GM12878 (cell line): ENCODE data around the gene ADRB1. TPM values are rescaled to one million over a fixed set of nuclear protein-coding genes. Genes with fewer than 3 reads are reported as not detected.

Source experiments
- ATAC-seq: fragments of 200-7000 bp; cut with Tn5 transposase; 3 replicates; pipeline ENCODE4 v1.9.1; 2020; ENCODE audit warnings: mild to moderate bottlenecking, moderate library complexity
- BruUV-seq: library from RNA; stranded (reverse); fragments of 400-500 nt; replicated peaks from 2 replicates; lab custom pipeline; 2021; lab: Mats Ljungman, UMichigan
- CTCF ChIA-PET: fragments of 300-600 bp; sonication (Branson Sonifier 250); formaldehyde crosslinking; extraction: SDS; loops from one replicate; lab custom pipeline; 2021; ENCODE audit warnings: inconsistent platforms; lab: Yijun Ruan, JAX
- POLR2A ChIA-PET: fragments of 350-600 bp; formaldehyde crosslinking; extraction: SDS; loops from one replicate; lab custom pipeline; 2021; ENCODE audit warnings: inconsistent platforms; lab: Charles Lee
- RAD21 ChIA-PET: fragments of 300-600 bp; sonication (Branson Sonifier 250); formaldehyde crosslinking; loops from one replicate; lab custom pipeline; 2023; ENCODE audit warnings: antibody characterized with exemption; ENCODE audit not compliant: unreplicated experiment; lab: Charles Lee
- SMC1A ChIA-PET: fragments of 300-600 bp; sonication (Branson Sonifier 250); formaldehyde crosslinking; loops from one replicate; lab custom pipeline; 2023; ENCODE audit not compliant: unreplicated experiment, uncharacterized antibody; lab: Charles Lee
- DNase-seq: peaks from one replicate; pipeline ENCODE4 v3.0.0-alpha.2; 2011; ENCODE audit warnings: low read depth, low spot score
- FAIRE-seq: peaks from 3 replicates; lab custom pipeline; 2011; peaks lifted over from hg19 to GRCh38; lab: Jason Lieb, UNC
- H2AFZ ChIP-seq: 2 replicates; pipeline ENCODE4 v1.6.0; 2011; ENCODE audit warnings: low read depth, low read length, control low read depth; ENCODE audit not compliant: control insufficient read depth
- H3K27ac ChIP-seq: 2 replicates; pipeline ENCODE4 v1.5.1; 2011; ENCODE audit warnings: control low read depth; ENCODE audit not compliant: control insufficient read depth, insufficient read depth
- H3K27me3 ChIP-seq, 2 experiments: replicated peaks in 1 of 2; 2 replicates each; pipeline versions ENCODE4 v1.6.0 to v1.6.1; 2011; ENCODE audit warnings: low read length in 1 of 2; ENCODE audit not compliant: control insufficient read depth in 2 of 2, insufficient read depth in 2 of 2
- H3K36me3 ChIP-seq, 2 experiments: 2 replicates each; pipeline ENCODE4 v1.5.1; 2011; ENCODE audit warnings: low read length in 1 of 2; ENCODE audit not compliant: control insufficient read depth in 2 of 2, insufficient read depth in 2 of 2
- H3K4me1 ChIP-seq: 2 replicates; pipeline ENCODE4 v1.6.1; 2011; ENCODE audit warnings: mild to moderate bottlenecking, low read length, moderate library complexity, mixed read lengths; ENCODE audit not compliant: control insufficient read depth, insufficient read depth
- H3K4me2 ChIP-seq: 2 replicates; pipeline ENCODE4 v1.6.0; 2011; ENCODE audit warnings: control low read depth; ENCODE audit not compliant: control insufficient read depth, insufficient read depth
- H3K4me3 ChIP-seq: fragments of 200-600 bp; sonication (generic); 2 replicates; pipeline ENCODE4 v1.5.1; 2016
- H3K79me2 ChIP-seq: 2 replicates; pipeline ENCODE4 v1.6.0; 2011; ENCODE audit warnings: low read length; ENCODE audit not compliant: control insufficient read depth, insufficient read depth
- H3K9ac ChIP-seq: 2 replicates; pipeline ENCODE4 v1.8.0; 2011; ENCODE audit warnings: low read length, control low read depth, mixed read lengths; ENCODE audit not compliant: control insufficient read depth, insufficient read depth
- H3K9me3 ChIP-seq: replicated peaks from 3 replicates; pipeline ENCODE4 v1.5.1; 2011; ENCODE audit warnings: mild to moderate bottlenecking, low read length; ENCODE audit not compliant: control insufficient read depth, insufficient read depth
- H4K20me1 ChIP-seq: 2 replicates; pipeline ENCODE4 v1.6.0; 2011; ENCODE audit not compliant: control insufficient read depth, insufficient read depth
- FOS ChIP-seq: IDR thresholded peaks from 3 replicates; pipeline ENCODE4 v1.6.1; 2011; ENCODE audit warnings: borderline replicate concordance; ENCODE audit not compliant: insufficient read length; ENCODE audit errors: extremely low read depth
- RFX5 ChIP-seq: IDR thresholded peaks from 2 replicates; pipeline ENCODE4 v1.6.1; 2011; ENCODE audit warnings: low read depth, low read length, improper control_type of control experiment
- ZNF217 ChIP-seq: fragments of 450-650 bp; IDR thresholded peaks from 2 replicates; pipeline ENCODE4 v1.6.1; 2017; ENCODE audit warnings: antibody characterized with exemption, mild to moderate bottlenecking
- WGBS: methylation state at CpG from one replicate; pipeline ENCODE4 v1.1.6; 2016; ENCODE audit warnings: low lambda C conversion rate; ENCODE audit not compliant: insufficient replicate concordance, insufficient coverage; ENCODE audit errors: missing lambda C conversion rate; 5-methylcytosine and 5-hydroxymethylcytosine counted together
- in situ Hi-C: fragments of 300-500 bp; cut with MboI; formaldehyde crosslinking; loops from 9 replicates; pipeline ENCODE4 v1.14.3; 2018; ENCODE audit warnings: mixed read lengths
- intact Hi-C: fragments of 100-400 bp; cut with micrococcal nuclease; formaldehyde crosslinking; loops from one replicate; pipeline ENCODE4 v1.14.2; 2022; ENCODE audit not compliant: unreplicated experiment
- polyA plus RNA-seq, 11 experiments: library from polyadenylated mRNA; depleted of rRNA in 4 of 11; unstranded in 6 of 11; stranded (reverse) in 5 of 11; fragments of >200 nt; fragmentation: Nextera tagmentation in 4 of 11; fragmentation: Illumina TruSeq in 1 of 11; extraction: Ambion mirVana in 4 of 11; extraction: Trizol in 1 of 11; gene quantifications; 1 replicate in 1 of 11; 2 replicates in 10 of 11; pipeline versions ENCODE4 v1.2.1 to v1.2.3, GENCODE V29; 2011 to 2016; ENCODE audit warnings: inconsistent platforms in 2 of 11, missing spikeins in 2 of 11, low read depth in 1 of 11
- total RNA-seq, 4 experiments: library from RNA; depleted of rRNA in 3 of 4; stranded (reverse); fragments of >200 nt in 3 of 4; fragmentation: Illumina TruSeq in 1 of 4; extraction: Trizol in 1 of 4; gene quantifications; 2 replicates each; pipeline versions ENCODE4 v1.2.1 to v1.2.3, GENCODE V29; 2013 to 2021
- TF ChIP-seq, protein P1 (sequence below): IDR thresholded peaks from 2 replicates; pipeline ENCODE4 v1.6.1; 2011; ENCODE audit warnings: mild to moderate bottlenecking, low read depth, low read length, moderate library complexity; ENCODE audit not compliant: insufficient replicate concordance
- TF ChIP-seq, protein P2 (sequence below): fragments of 450-650 bp; formaldehyde crosslinking; IDR thresholded peaks from 2 replicates; pipeline ENCODE4 v1.5.0; 2022; ENCODE audit warnings: mild to moderate bottlenecking, missing genetic modification characterization
- TF ChIP-seq, protein P3 (sequence below): fragments of 450-650 bp; IDR thresholded peaks from 2 replicates; pipeline ENCODE4 v1.6.1; 2016; ENCODE audit warnings: mild to moderate bottlenecking, moderate library complexity, borderline replicate concordance

The ADRB1 gene
- total and polyA plus RNA-seq, 10 of the 15 experiments (the other 5 are each of a cell fraction or from before 2014, with no cell fraction given), result 0.26 to 4.5 (median 1.1) TPM

DNA sequence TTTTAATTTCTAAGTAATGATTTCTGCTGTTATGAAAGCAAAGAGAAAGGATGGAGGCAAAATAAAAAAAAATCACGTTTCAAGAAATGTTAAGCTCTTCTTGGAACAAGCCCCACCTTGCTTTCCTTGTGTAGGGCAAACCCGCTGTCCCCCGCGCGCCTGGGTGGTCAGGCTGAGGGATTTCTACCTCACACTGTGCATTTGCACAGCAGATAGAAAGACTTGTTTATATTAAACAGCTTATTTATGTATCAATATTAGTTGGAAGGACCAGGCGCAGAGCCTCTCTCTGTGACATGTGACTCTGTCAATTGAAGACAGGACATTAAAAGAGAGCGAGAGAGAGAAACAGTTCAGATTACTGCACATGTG, 2.4 kb downstream of the ADRB1 start:
- intact Hi-C loops, result no loop called here
- CTCF ChIA-PET, result interaction anchor here (0.9 to 1.7 kb wide), 4 partner anchors 23 to 247 kb away, joined by 3 to 8 read pairs (median 3); no protein-coding TSS in a partner anchor
- no TSS peak for BruUV-seq
- FAIRE-seq, result no peak
- no peak overlapping the region for H3K4me3 ChIP-seq
- POLR2A ChIA-PET, result no interaction called here
- H3K4me1 ChIP-seq, result peaks cover 5% of the 10 kb centered on the region
- in situ Hi-C loops, result no loop called here
- peaks cover 0 to 3% of the 10 kb centered on the region in 2 experiments; a peak in 2 of 4 replicates for H3K27me3 ChIP-seq
- no peak for ATAC-seq
- H3K27ac ChIP-seq, result no peak overlapping the region
- no peaks in the 10 kb centered on the region for H3K79me2 ChIP-seq
- no peak overlapping the region for H3K4me2 ChIP-seq
- SMC1A ChIA-PET, result interaction anchor here (0.9 to 2.2 kb wide), 7 partner anchors 8 to 62 kb away, joined by 3 to 6 read pairs (median 4); no protein-coding TSS in a partner anchor
- H3K36me3 ChIP-seq, result no peaks in the 10 kb centered on the region
- no peak overlapping the region for H2AFZ ChIP-seq
- TF ChIP-seq, protein P1, sequence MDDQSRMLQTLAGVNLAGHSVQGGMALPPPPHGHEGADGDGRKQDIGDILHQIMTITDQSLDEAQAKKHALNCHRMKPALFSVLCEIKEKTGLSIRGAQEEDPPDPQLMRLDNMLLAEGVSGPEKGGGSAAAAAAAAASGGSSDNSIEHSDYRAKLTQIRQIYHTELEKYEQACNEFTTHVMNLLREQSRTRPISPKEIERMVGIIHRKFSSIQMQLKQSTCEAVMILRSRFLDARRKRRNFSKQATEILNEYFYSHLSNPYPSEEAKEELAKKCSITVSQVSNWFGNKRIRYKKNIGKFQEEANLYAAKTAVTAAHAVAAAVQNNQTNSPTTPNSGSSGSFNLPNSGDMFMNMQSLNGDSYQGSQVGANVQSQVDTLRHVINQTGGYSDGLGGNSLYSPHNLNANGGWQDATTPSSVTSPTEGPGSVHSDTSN, result no peak
- no peak for TF ChIP-seq ZNF217
- TF ChIP-seq, all 136 proteins: peak for 0
- RAD21 ChIA-PET, result interaction anchor here (1.2 to 1.5 kb wide), 2 partner anchors 21 to 247 kb away, joined by 3 to 4 read pairs; no protein-coding TSS in a partner anchor
- H4K20me1 ChIP-seq, result no peaks in the 10 kb centered on the region
- WGBS, result 89% methylated on average over 7 of the region's 7 CpGs
- H3K9ac ChIP-seq, result no peak overlapping the region
- DNase-seq, result no peak
- peaks cover 2% of the 10 kb centered on the region; the same call in 1 of the 3 replicates for H3K9me3 ChIP-seq

DNA sequence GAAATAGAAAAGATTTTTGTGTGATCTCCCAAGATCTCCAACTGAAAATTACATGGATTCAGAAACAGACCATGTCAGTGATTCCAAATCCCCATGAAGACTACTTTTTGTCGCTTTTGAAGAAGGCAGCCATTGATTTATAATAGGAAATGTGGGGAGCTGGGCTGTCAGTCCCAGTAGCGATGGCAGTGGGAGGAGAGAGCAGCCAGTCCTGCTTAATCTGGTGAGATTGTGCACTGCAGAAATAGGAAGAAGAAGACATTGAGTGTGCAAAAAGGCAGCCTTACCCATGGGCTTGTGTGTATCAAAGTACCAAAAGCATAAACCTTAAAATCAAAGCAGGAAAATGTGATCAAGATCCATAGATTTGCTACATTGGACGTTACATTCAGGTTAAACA, 4.8 kb downstream of the ADRB1 start:
- in situ Hi-C loops, result no loop called here
- FAIRE-seq (peak; percentile 49), DNase-seq (no peak), ATAC-seq (no peak)
- intact Hi-C loops, result no loop called here
- ChIA-PET POLR2A (interaction anchor here (0.6 kb wide), 1 partner anchor 24 kb away, joined by 4 read pairs; no protein-coding TSS in a partner anchor), RAD21 (no interaction called here), CTCF (interaction anchor here (1.1 kb wide), 1 partner anchor 11 kb away, joined by 3 read pairs; no protein-coding TSS in a partner anchor), SMC1A (interaction anchor here (1.2 to 2.2 kb wide), 3 partner anchors 12 to 23 kb away, joined by 5 to 6 read pairs (median 5); no protein-coding TSS in a partner anchor)
- Histone ChIP-seq H3K27ac (no peak overlapping the region), H3K36me3 (no peaks in the 10 kb centered on the region), H3K9ac (no peak overlapping the region), H4K20me1 (no peaks in the 10 kb centered on the region), H3K4me1 (peaks cover 5% of the 10 kb centered on the region), H3K79me2 (no peaks in the 10 kb centered on the region), H3K4me3 (no peak overlapping the region), H2AFZ (no peak overlapping the region), H3K9me3 (peaks cover 2% of the 10 kb centered on the region; the same call in 1 of the 3 replicates), H3K4me2 (no peak overlapping the region), H3K27me3 (no peaks in the 10 kb centered on the region; a peak in 1 of 4 replicates)
- WGBS, result 11% methylated on average over 3 of the region's 3 CpGs
- BruUV-seq, result no TSS peak
- TF ChIP-seq, protein P2, sequence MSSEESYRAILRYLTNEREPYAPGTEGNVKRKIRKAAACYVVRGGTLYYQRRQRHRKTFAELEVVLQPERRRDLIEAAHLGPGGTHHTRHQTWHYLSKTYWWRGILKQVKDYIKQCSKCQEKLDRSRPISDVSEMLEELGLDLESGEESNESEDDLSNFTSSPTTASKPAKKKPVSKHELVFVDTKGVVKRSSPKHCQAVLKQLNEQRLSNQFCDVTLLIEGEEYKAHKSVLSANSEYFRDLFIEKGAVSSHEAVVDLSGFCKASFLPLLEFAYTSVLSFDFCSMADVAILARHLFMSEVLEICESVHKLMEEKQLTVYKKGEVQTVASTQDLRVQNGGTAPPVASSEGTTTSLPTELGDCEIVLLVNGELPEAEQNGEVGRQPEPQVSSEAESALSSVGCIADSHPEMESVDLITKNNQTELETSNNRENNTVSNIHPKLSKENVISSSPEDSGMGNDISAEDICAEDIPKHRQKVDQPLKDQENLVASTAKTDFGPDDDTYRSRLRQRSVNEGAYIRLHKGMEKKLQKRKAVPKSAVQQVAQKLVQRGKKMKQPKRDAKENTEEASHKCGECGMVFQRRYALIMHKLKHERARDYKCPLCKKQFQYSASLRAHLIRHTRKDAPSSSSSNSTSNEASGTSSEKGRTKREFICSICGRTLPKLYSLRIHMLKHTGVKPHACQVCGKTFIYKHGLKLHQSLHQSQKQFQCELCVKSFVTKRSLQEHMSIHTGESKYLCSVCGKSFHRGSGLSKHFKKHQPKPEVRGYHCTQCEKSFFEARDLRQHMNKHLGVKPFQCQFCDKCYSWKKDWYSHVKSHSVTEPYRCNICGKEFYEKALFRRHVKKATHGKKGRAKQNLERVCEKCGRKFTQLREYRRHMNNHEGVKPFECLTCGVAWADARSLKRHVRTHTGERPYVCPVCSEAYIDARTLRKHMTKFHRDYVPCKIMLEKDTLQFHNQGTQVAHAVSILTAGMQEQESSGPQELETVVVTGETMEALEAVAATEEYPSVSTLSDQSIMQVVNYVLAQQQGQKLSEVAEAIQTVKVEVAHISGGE, result no peak
- TF ChIP-seq RFX5 (no peak), FOS (no peak)
- TF ChIP-seq, protein P3, sequence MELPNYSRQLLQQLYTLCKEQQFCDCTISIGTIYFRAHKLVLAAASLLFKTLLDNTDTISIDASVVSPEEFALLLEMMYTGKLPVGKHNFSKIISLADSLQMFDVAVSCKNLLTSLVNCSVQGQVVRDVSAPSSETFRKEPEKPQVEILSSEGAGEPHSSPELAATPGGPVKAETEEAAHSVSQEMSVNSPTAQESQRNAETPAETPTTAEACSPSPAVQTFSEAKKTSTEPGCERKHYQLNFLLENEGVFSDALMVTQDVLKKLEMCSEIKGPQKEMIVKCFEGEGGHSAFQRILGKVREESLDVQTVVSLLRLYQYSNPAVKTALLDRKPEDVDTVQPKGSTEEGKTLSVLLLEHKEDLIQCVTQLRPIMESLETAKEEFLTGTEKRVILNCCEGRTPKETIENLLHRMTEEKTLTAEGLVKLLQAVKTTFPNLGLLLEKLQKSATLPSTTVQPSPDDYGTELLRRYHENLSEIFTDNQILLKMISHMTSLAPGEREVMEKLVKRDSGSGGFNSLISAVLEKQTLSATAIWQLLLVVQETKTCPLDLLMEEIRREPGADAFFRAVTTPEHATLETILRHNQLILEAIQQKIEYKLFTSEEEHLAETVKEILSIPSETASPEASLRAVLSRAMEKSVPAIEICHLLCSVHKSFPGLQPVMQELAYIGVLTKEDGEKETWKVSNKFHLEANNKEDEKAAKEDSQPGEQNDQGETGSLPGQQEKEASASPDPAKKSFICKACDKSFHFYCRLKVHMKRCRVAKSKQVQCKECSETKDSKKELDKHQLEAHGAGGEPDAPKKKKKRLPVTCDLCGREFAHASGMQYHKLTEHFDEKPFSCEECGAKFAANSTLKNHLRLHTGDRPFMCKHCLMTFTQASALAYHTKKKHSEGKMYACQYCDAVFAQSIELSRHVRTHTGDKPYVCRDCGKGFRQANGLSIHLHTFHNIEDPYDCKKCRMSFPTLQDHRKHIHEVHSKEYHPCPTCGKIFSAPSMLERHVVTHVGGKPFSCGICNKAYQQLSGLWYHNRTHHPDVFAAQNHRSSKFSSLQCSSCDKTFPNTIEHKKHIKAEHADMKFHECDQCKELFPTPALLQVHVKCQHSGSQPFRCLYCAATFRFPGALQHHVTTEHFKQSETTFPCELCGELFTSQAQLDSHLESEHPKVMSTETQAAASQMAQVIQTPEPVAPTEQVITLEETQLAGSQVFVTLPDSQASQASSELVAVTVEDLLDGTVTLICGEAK, result no peak
